Measurements from ENCODE around the gene SPINDOC.
"Not testable (repeated sequence)": the region's sequence is repeated elsewhere in the genome, so short reads cannot be mapped to it uniquely, and the experiment has no call there.

The SPINDOC gene

GRCh38 chr11:63858628-63859550, 45.6 kb downstream of the SPINDOC start:
- no peak for DNase-seq (ENCODE audit: low read depth)

DNA sequence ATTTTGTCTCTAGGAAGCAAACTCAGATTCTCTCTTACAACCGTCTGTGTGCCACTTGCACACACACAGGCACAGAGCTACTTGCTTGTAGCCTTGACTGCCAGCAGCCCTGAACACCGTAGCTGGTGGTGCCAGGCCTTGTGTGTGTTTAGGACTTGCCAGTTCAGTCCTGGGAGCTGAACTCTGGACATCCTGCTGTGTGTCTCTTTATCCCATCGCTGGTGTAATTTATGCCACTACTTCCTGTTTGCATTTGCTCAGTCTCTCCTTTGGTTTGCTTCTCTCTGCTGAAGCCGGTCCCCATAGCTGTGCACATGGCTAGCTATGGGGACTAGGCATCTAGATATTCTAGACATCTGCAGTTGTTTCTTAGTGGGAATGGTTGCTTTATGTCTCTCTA, 49.7 kb downstream of the SPINDOC start:
- DNase-seq (ENCODE audit: low read depth) = no peak

DNA sequence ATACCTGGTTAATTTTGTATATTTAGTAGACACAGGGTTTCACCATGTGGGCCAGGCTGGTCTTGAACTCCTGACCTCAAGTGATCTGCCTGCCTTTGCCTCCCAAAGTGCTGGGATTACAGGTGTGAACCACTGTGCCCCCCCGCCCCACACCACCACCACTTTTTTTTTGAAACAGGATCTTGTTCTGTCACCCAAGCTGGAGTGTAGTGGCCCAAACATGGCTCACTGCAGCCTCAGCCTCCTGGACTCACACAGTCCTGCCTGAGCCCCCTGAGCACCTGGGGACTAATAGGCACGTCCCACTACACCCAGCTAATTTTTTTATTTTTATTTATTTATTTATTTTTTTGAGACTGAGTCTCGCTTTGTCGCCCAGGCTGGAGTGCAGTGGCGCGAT, 50.4 kb downstream of the SPINDOC start:
- not testable (repeated sequence) for DNase-seq (ENCODE audit: low read depth)

- peak; percentile 68 for DNase-seq (ENCODE audit: low read depth)
Observed at GRCh38 chr11:63866211-63866610, 53.0 kb downstream of the SPINDOC start.

- DNase-seq (ENCODE audit: low read depth) = no peak
Observed at GRCh38 chr11:63867511-63867910, 54.3 kb downstream of the SPINDOC start.

DNA sequence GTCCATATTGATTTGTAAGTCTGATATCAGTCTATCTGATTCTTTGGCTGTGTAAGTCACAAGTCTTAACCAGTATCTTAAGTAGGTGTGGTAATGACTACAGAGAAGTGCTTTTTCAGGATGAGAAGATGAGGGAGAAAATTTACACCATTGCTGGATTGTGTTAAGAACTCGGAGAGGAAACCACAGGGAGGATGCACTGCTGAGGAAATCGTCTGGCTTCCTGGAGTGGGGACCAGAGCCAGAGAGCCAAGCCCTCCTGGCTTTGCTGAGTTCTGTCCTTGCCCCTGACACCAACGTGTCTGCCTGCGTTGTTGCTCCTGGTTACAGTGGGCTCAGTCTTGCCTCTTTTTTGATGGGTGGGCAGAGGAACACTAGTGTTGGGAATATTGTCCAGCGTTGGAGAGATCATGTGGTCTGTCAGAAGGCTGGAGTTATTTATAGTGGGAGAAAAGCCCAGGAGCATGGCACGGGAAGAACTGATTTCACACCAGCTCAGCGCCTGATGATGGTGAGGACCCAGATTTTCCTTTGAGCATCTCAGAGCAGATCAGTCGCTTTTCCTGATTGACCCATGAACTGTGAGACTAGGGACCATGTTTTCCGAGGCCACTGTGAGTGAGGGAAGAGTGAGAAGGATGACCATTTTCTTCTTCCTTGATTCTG, 55.3 kb downstream of the SPINDOC start:
- no peak for DNase-seq (ENCODE audit: low read depth)

DNA sequence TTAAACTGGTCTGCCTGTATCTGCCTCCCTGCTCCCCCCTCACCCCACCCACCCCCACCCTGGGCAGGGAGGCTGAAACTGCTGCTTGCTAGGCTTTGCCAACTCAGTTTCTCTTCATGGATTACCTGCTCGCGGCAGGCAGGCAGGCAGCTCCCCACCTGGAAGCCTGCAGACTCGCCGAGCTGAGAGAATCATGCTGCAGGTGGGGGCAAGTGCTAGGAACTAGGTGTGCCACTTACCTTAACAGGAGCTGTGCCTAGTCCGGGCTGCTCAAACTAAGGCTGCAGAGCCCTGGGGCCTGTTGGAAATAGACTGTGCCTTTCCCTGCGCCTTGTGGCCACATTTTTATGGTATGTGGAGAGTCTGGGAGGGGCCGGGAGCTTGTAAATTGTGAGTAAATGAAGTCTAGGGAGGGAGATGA, 55.9 kb downstream of the SPINDOC start:
- no peak for DNase-seq (ENCODE audit: low read depth)

GRCh38 chr11:63869683-63870082, 56.4 kb downstream of the SPINDOC start:
- DNase-seq (ENCODE audit: low read depth) = no peak

GRCh38 chr11:63870351-63871140, 57.3 kb downstream of the SPINDOC start:
- peak; percentile 5 for DNase-seq (ENCODE audit: low read depth)

GRCh38 chr11:63871962-63872799, 58.9 kb downstream of the SPINDOC start:
- DNase-seq (ENCODE audit: low read depth) = peak; percentile 21

DNA sequence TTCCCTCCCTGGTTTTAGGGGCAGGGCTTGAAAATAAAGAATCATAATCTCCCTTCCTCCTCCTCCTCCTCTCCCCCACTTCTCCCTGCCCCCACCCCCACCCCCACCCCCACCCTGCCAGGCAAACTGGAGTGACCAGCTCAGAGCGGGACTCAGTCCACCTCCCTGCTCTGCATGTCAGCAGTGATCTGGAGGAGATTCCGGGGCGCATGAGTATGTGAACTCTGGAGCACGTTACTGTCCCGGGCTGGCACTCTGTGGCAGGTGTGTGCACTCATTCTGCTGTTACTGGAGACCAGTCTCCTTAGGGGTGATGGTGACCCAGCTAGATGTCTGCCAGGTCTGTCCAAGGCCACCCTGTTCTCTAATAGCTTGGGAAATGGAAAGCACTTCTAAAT, 59.5 kb downstream of the SPINDOC start:
- no peak for DNase-seq (ENCODE audit: low read depth)

DNA sequence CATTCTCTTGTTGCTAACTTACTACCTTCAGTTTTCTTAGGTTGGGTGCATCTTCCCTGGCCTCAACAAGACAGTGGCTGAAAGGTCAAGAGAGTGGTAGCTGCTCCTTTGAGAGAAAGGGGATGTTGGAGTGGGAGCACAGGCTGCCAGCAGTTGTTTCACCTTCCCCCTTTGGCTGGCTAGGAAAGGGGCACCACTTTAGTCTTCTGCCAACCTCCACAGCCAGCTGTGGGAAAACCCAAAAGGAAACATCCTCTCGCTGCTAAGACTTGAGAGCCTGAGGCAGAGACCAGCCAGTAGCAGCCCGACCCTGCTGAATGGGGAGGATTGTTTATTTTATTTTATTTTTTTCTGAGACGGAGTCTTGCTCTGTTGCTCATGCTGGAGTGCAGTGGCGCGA, 60.1 kb downstream of the SPINDOC start:
- no peak for DNase-seq (ENCODE audit: low read depth)

DNA sequence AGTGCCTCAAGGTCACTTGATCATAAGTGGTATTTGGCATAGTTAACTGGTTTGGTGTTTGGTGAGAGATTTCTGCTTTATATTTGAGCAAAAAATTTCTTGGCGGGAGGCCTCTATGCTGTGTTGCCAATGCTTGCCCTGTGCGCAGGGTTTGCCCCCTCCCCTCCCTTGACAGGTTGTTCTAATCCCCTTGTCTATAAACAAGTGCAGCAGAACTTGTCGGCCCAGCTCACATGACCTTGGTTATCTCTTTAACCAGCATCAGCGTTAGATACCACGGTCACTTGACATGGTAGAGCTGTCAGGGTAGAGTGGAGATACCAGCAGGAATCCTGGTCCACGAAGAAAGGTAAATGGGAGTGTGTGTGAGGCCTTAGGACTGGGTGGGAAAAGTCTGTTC, 61.3 kb downstream of the SPINDOC start:
- DNase-seq (ENCODE audit: low read depth) = no peak

- no peak for DNase-seq (ENCODE audit: low read depth)
Observed at GRCh38 chr11:63875506-63876065, 62.3 kb downstream of the SPINDOC start.

- no peak for DNase-seq (ENCODE audit: low read depth)
Observed at GRCh38 chr11:63876616-63877015, 63.4 kb downstream of the SPINDOC start.

Data from activated T-cell treated with anti-CD3 and anti-CD28 coated beads for 48 hours (primary cell).